T-helper 2 cell treated with Interferon-gamma antibody and Interleukin-4, amounts not matched to agents 5 μg/mL and 100 μg/mL, for 36 hours (primary cell): Measurements from ENCODE around the gene ATP8A2.
A peak's percentile ranks its signal among the peaks of the same experiment; 100 is the strongest.

Experiments used
- DNase-seq: peaks from one replicate; pipeline ENCODE4 v3.0.0; 2021; ENCODE audit warnings: low spot score
- H3K27ac Mint-ChIP-seq: one replicate; pipeline ENCODE4 v1.8.0; 2021; ENCODE audit warnings: mild to moderate bottlenecking, mixed read lengths
- H3K27me3 Mint-ChIP-seq: one replicate; pipeline ENCODE4 v1.8.0; 2021; ENCODE audit warnings: low read depth, mixed read lengths
- H3K36me3 Mint-ChIP-seq: one replicate; pipeline ENCODE4 v1.8.0; 2021; ENCODE audit warnings: low read depth, mixed read lengths
- H3K4me1 Mint-ChIP-seq: one replicate; pipeline ENCODE4 v1.8.0; 2021; ENCODE audit warnings: low read depth, mixed read lengths
- H3K4me3 Mint-ChIP-seq: one replicate; pipeline ENCODE4 v1.8.0; 2022; ENCODE audit warnings: mild to moderate bottlenecking, moderate library complexity, mixed read lengths
- H3K9me3 Mint-ChIP-seq: one replicate; pipeline ENCODE4 v1.8.0; 2021; ENCODE audit warnings: mixed read lengths

The ATP8A2 gene

DNA sequence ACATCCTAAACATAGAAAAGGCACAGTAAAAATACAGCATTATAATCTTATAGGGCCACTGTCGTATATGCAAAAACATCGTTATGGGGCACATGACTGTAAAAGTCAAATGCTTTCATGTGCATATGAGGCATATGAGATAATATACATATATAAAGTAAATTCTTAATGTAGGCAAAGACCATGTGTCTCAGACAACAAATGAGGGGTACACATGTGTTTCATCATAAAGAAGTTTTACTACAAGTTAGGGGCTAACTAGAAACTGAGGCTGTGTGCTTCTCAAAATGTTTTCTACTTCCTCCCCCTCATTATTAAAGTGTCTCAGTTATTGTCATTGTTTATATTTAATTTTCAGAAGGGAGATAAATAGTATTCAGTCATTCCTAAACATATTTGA lies 370.4 kb downstream of the ATP8A2 start:
- H3K4me1 Mint-ChIP-seq: peaks cover 5% of the 10 kb centered on the region
- H3K9me3 Mint-ChIP-seq: no peaks in the 10 kb centered on the region
- H3K4me3 Mint-ChIP-seq: no peak overlapping the region
- no peak for DNase-seq
- peaks cover 7% of the 10 kb centered on the region for H3K27me3 Mint-ChIP-seq
- no peaks in the 10 kb centered on the region for H3K36me3 Mint-ChIP-seq
- H3K27ac Mint-ChIP-seq: no peak overlapping the region

DNA sequence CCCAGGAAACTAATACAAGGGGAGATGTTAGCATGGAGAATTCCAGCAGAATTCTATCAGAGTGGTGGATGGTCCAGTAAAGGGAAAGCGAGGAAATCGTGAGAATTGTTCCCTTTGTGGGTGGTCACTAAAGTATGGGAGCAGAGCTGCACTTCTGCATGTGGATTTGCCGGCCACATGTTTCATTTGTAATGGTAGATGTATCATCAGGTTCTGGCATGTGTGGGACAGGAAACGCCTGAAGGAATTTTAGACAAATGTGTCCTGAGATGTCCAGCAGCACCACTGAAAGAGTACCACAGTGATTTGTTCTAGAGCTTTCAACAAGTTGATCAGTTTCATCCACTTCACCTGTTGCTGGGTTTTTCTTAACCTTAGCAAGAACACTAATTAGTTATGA lies 371.6 kb downstream of the ATP8A2 start:
- Mint-ChIP-seq H3K27me3 (peaks cover 7% of the 10 kb centered on the region), H3K36me3 (no peaks in the 10 kb centered on the region), H3K27ac (no peak overlapping the region), H3K9me3 (no peaks in the 10 kb centered on the region), H3K4me3 (no peak overlapping the region), H3K4me1 (peaks cover under 1% of the 10 kb centered on the region)
- no peak for DNase-seq

DNA sequence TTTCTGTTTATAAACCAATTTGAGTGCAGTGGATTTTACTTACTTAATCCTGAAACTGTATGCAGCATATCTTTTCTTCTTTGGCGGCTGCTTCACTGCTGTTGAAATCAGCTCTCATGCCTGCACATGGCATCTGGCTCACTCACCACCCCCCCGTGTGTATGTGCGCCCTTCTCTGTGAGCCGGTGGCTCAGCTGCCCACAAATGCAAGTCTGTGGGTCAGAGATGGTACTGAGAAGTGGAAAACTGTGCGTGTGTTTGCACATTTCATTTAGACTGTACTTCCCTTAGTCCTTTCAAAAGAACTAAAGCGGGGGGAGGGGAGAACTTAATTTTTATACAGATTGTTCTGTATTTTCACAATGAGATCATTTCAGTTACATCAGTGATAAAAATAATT lies 372.4 kb downstream of the ATP8A2 start:
- no peaks in the 10 kb centered on the region for H3K9me3 Mint-ChIP-seq
- peaks cover 7% of the 10 kb centered on the region for H3K27me3 Mint-ChIP-seq
- H3K4me1 Mint-ChIP-seq: no peaks in the 10 kb centered on the region
- DNase-seq: no peak
- H3K27ac Mint-ChIP-seq: no peak overlapping the region
- H3K4me3 Mint-ChIP-seq: no peak overlapping the region
- no peaks in the 10 kb centered on the region for H3K36me3 Mint-ChIP-seq

DNA sequence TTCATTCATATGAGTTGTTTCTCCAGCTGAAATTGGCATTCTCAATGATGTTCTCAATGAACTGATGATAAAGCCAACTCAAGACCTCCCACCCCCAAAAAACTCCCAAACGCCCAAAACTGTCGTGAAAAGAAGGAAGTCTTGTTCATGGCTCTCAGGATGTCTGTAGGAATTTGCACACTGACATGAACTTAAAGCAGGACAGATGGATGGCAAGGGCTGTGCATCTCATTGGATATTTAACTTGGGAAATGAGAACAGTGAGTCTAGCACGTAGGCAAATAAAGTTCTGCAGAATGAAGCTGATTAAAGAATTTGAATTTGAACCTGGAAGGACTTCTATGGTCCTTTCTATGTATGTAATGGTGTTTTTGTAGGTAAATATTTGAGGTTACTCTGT lies 374.4 kb downstream of the ATP8A2 start:
- no peaks in the 10 kb centered on the region for H3K36me3 Mint-ChIP-seq
- no peaks in the 10 kb centered on the region for H3K4me1 Mint-ChIP-seq
- H3K27me3 Mint-ChIP-seq: peaks cover 7% of the 10 kb centered on the region
- no peak for DNase-seq
- H3K4me3 Mint-ChIP-seq: no peak overlapping the region
- H3K27ac Mint-ChIP-seq: no peak overlapping the region
- H3K9me3 Mint-ChIP-seq: no peaks in the 10 kb centered on the region

DNA sequence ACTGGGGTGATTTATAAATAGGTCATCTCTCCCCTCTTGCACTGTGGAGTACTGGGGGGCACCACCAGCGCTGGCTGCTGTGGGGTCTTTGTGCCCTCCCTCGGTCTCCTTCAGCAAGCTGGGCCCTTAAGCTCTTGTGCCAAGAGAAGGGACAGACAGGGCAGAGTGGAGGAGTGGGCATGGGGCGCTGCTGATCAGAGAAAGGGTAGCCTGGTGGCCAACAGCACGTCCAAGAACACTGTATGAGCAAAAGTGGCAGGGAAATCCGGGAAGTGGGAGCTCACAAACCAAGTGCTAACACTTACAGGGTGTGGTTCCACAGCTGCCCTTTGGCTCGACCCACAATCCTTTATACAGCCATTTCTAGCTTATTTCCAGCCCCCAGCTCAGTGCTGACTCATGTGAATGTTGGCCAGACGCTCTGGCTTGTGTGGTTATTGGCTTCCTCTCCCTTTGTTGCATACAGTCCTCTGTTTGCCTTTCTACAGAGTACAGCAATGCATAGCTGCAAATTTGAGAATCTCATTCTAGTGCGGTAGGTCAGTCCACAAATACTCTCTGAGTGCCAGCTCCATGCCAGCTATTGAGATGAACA lies 381.3 kb downstream of the ATP8A2 start:
- Mint-ChIP-seq H3K36me3 (no peaks in the 10 kb centered on the region), H3K4me3 (peak overlapping the region; percentile 3), H3K9me3 (no peaks in the 10 kb centered on the region), H3K27ac (no peak overlapping the region), H3K27me3 (peaks cover 3% of the 10 kb centered on the region), H3K4me1 (peaks cover 13% of the 10 kb centered on the region)
- peak; percentile 13 for DNase-seq

DNA sequence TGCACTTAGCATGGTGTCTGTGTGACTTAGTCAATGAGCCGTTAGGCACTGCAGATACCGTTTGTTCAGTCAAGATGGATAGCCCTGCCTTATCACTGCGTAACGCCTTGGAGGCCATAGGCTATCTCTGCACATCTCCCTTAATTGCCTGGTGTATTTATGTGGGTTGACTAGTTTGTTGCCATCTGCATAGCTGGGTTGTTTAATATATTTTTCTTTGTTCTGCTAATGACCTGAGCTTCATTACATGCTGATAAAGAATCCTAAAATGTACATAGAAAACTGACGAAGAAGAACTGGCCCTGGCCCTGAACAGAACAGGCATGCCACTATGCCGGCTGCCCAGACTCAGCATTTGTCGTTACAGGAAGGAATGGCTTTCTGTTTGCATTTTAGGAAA lies 382.2 kb downstream of the ATP8A2 start:
- Mint-ChIP-seq H3K27me3 (peaks cover 6% of the 10 kb centered on the region), H3K36me3 (no peaks in the 10 kb centered on the region), H3K27ac (no peak overlapping the region), H3K4me3 (no peak overlapping the region), H3K4me1 (peaks cover 13% of the 10 kb centered on the region), H3K9me3 (no peaks in the 10 kb centered on the region)
- no peak for DNase-seq

DNA sequence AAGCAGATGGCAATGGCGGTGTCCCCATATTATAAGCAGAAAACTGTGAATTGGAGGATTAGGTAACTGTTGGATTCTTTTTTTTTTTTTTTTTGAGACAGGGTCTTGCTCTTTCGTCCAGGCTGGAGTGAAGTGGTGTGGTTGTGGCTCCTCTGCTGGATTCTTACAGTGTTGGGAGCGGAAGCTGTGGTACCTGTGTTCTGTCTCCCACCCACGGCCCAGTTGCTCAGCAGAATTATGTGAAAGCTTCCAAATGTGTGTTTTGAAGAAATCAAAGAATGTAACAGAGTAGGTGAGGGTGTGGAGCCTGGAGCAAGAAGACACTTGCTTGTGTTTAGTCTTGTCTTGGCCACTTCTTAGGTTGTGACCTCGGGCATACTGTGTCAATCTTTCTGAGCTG lies 384.5 kb downstream of the ATP8A2 start:
- H3K9me3 Mint-ChIP-seq: no peaks in the 10 kb centered on the region
- H3K27ac Mint-ChIP-seq: no peak overlapping the region
- H3K27me3 Mint-ChIP-seq: peaks cover 10% of the 10 kb centered on the region
- DNase-seq: no peak
- no peak overlapping the region for H3K4me3 Mint-ChIP-seq
- no peaks in the 10 kb centered on the region for H3K36me3 Mint-ChIP-seq
- H3K4me1 Mint-ChIP-seq: peaks cover 13% of the 10 kb centered on the region

DNA sequence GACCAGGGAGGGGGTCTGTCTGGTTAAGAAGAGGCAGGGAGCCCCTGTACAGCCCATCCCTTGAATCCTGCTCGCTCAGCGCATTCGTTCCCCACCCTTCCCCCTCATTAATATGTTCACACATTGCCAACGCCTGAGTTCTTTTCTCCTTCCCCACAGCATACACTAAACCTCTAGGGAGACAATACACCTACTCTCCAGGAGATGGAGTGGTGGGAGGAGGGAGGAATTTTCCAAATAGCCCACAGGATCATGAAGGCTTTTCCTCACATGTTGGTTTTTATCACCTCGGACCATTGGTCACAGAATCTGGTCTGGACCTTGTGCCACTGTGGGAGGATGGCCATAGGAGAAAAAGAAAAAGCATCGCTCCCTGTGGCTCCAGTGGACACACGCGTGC lies 385.1 kb downstream of the ATP8A2 start:
- DNase-seq: no peak
- Mint-ChIP-seq H3K36me3 (no peaks in the 10 kb centered on the region), H3K4me1 (peaks cover 15% of the 10 kb centered on the region), H3K27ac (no peak overlapping the region), H3K9me3 (no peaks in the 10 kb centered on the region), H3K4me3 (no peak overlapping the region), H3K27me3 (peaks cover 10% of the 10 kb centered on the region)

DNA sequence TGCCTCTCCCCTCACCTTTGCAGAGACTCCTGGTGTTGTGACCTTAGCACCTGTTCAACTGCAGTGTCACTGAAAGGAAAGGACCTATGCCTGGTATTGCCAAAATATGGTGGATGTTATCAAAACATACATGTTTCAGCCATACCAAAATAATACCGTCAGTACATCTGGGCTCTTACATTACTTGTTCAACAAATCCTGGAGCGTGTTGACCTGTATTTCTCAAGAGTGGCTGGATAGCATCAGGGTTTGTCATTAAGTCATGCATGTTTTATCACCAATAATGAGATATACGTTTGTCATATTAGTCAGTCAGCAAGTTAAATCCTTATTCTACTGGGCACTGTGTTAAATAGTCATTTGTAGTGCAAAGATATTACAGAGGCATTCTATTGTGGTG lies 389.3 kb downstream of the ATP8A2 start:
- no peak overlapping the region for H3K27ac Mint-ChIP-seq
- peaks cover 8% of the 10 kb centered on the region for H3K9me3 Mint-ChIP-seq
- H3K27me3 Mint-ChIP-seq: peaks cover 10% of the 10 kb centered on the region
- H3K4me3 Mint-ChIP-seq: no peak overlapping the region
- no peaks in the 10 kb centered on the region for H3K36me3 Mint-ChIP-seq
- H3K4me1 Mint-ChIP-seq: peaks cover 15% of the 10 kb centered on the region
- no peak for DNase-seq

DNA sequence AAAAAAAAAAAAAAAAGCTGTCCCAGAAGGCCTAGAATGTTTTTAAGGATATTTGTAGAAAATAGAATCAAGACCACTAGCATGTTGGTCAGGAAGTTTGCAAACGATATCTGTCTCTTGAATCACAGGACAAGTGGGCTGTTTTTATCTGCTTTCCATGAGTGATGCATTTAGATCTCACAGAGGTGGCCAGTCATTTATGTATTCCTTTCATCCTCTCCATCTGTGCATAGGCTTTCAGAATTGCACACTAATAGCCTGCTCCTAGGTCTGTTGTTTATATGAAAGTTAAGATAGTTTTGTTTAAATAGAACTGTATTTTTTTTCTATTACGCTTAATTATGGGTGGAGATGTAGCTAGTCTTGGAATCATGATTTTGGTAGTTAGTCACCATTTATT lies 390.5 kb downstream of the ATP8A2 start:
- Mint-ChIP-seq H3K9me3 (peaks cover 15% of the 10 kb centered on the region), H3K36me3 (no peaks in the 10 kb centered on the region), H3K27ac (peak overlapping the region; percentile 22), H3K4me3 (peak overlapping the region; percentile 19), H3K4me1 (peaks cover 15% of the 10 kb centered on the region), H3K27me3 (peaks cover 6% of the 10 kb centered on the region)
- DNase-seq: no peak

DNA sequence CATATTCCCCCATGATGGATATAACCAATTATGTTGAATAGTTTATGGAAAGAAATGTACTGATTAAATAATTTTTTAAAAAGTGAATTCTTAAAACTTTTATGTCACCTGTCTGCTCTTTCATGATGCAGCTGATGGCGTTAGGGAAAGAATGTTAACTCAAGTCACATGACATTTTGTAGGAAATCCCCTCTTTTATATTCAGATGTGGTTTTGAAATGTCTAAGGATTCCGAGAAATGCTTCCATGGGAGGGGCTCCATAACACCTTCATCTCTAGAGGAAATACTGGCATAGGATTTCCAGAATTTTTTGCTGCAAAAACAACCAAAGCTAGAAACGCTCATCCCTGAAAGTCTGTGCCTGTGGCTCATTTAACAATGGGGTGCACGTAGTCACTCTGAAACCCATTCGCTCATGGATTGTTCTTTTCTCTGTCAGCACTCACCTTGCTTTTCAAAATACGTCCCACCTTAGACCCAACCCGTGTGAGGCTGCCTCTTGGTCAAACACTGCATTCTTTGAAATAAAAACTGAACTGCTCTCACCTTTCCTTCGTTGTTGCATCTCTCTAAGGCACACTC lies 391.1 kb downstream of the ATP8A2 start:
- Mint-ChIP-seq H3K4me3 (peak overlapping the region; percentile 53), H3K4me1 (peaks cover 15% of the 10 kb centered on the region), H3K27ac (peak overlapping the region; percentile 2), H3K9me3 (peaks cover 15% of the 10 kb centered on the region), H3K36me3 (no peaks in the 10 kb centered on the region), H3K27me3 (peaks cover 6% of the 10 kb centered on the region)
- DNase-seq: no peak

DNA sequence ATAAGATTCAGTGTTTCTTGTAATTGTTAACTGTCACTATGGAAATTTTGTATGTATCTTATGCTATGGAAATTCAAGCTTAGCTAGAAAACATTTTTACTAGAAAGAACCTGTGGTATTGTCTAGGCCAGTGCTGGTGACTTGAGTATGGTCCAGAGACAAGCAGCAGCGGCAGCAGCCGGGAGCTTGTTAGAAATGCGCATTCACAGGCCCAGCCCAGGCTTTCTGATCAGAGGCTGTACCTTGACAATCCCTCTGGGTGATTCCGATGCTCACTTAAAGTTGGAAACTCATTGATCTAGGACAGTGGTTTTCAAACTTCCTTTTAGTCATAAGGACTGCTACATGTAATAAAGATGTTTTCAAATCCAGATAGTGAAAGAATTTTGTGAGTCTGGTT lies 392.6 kb downstream of the ATP8A2 start:
- peaks cover 15% of the 10 kb centered on the region for H3K4me1 Mint-ChIP-seq
- H3K36me3 Mint-ChIP-seq: no peaks in the 10 kb centered on the region
- no peak for DNase-seq
- no peak overlapping the region for H3K27ac Mint-ChIP-seq
- peaks cover 3% of the 10 kb centered on the region for H3K27me3 Mint-ChIP-seq
- peaks cover 20% of the 10 kb centered on the region for H3K9me3 Mint-ChIP-seq
- no peak overlapping the region for H3K4me3 Mint-ChIP-seq

DNA sequence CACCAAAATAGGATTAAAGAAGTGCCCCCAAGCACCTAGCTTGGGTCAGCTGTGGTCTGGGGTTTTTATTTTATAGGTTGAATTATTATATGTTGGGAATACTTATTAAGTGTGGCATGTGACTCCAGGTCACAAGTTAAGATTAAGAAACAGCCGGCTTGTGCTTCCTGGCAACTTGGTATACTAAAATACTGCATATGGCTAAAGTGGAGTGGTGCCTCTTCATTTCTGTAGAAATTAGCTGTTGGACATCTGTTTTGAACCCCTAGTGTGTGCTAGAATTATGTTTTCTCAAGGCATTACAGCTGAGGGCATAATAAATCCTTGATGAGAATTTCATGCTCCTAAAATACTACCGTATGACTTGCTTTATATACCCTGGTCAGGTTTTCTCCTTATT lies 393.5 kb downstream of the ATP8A2 start:
- H3K4me1 Mint-ChIP-seq: peaks cover 15% of the 10 kb centered on the region
- DNase-seq: no peak
- H3K27ac Mint-ChIP-seq: no peak overlapping the region
- H3K27me3 Mint-ChIP-seq: no peaks in the 10 kb centered on the region
- peaks cover 20% of the 10 kb centered on the region for H3K9me3 Mint-ChIP-seq
- no peaks in the 10 kb centered on the region for H3K36me3 Mint-ChIP-seq
- H3K4me3 Mint-ChIP-seq: no peak overlapping the region

DNA sequence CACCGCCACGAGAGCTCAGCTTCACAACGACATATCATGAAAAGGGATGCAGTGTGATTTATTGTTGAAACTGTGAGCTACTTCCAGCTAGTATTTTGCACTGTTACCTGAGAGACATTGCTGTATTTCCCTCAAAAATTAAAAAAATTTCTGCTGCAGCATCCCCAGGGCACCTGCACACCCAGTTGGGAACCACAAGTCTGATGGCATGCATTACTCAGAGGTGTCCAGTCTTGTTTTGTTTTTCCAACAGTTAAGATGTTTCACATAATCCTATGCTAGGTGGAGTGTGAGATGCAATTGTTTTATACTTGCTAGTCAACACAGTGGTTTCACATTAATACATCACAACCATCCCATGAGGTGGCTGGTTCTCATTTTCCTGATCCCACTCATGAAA lies 394.8 kb downstream of the ATP8A2 start:
- Mint-ChIP-seq H3K9me3 (peaks cover 20% of the 10 kb centered on the region), H3K27ac (no peak overlapping the region), H3K36me3 (no peaks in the 10 kb centered on the region), H3K27me3 (no peaks in the 10 kb centered on the region), H3K4me3 (no peak overlapping the region), H3K4me1 (peaks cover 15% of the 10 kb centered on the region)
- no peak for DNase-seq

DNA sequence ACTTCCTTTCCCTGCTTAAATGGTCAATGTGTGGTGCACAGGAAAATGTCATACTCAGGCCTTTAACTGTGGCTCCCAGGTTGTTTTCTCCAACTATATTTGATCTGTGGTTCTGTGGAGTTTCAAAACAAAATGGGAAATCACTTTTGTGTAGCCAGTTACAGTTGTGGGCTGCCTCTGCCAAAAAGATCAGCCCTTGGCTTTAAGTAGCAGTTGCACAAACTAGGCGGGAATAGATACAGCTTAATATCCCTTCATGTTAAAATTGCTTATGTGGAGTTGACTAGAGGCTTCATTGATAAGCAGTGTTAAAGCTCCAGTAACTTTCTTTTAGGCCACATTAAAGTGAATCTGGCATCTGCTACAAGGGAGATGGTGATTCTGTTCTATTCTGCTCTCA lies 395.2 kb downstream of the ATP8A2 start:
- H3K4me3 Mint-ChIP-seq: no peak overlapping the region
- H3K9me3 Mint-ChIP-seq: peaks cover 20% of the 10 kb centered on the region
- H3K27ac Mint-ChIP-seq: no peak overlapping the region
- H3K4me1 Mint-ChIP-seq: peaks cover 13% of the 10 kb centered on the region
- H3K36me3 Mint-ChIP-seq: no peaks in the 10 kb centered on the region
- DNase-seq: no peak
- H3K27me3 Mint-ChIP-seq: no peaks in the 10 kb centered on the region
